Measurements from ENCODE around the gene MIF4GD. TPM values are rescaled to one million over a fixed set of nuclear protein-coding genes. Genes with fewer than 3 reads are reported as not detected.

Gene MIF4GD
- total RNA-seq, 1 donor from 2014 or later = 5.0 TPM

GRCh38 chr17:75231741-75232464, 39.1 kb downstream of the MIF4GD start:
- H3K9me3 Mint-ChIP-seq (ENCODE audit: unreplicated experiment) = no peaks in the 10 kb centered on the region
- H3K27ac Mint-ChIP-seq (ENCODE audit: unreplicated experiment) = no peak overlapping the region
- peaks cover 22% of the 10 kb centered on the region for H3K36me3 Mint-ChIP-seq (ENCODE audit: low read depth, unreplicated experiment)

GRCh38 chr17:75231071-75231470, 40.0 kb downstream of the MIF4GD start:
- no peaks in the 10 kb centered on the region for H3K4me1 ChIP-seq (ENCODE audit: insufficient read depth, low read length)
- peaks cover 4% of the 10 kb centered on the region for H3K79me2 ChIP-seq (ENCODE audit: insufficient read depth, low read length)
- H3K4me1 Mint-ChIP-seq (ENCODE audit: low read depth, unreplicated experiment) = no peaks in the 10 kb centered on the region
- no peak overlapping the region for H3K27ac ChIP-seq (ENCODE audit: low read depth, low read length)
- peaks cover 21% of the 10 kb centered on the region for H4K20me1 ChIP-seq (ENCODE audit: insufficient read depth, low read length)
- no peaks in the 10 kb centered on the region for H3K27me3 ChIP-seq (ENCODE audit: insufficient read depth, low read length)
- no peak overlapping the region for H3K4me2 ChIP-seq (ENCODE audit: low read length)
- no peak overlapping the region for H2AFZ ChIP-seq (ENCODE audit: low read depth, low read length)
- H3K9me3 Mint-ChIP-seq (ENCODE audit: unreplicated experiment) = no peaks in the 10 kb centered on the region
- TF ChIP-seq EZH2 (IDR thresholded peaks at IDR 0.05; ENCODE audit: insufficient read depth, low read length) (no peak), CTCF (IDR thresholded peaks at IDR 0.05; ENCODE audit: insufficient read depth, low read depth, low read length) (no peak)
- no peak overlapping the region for H3K4me3 ChIP-seq (ENCODE audit: insufficient read depth, low read depth, low read length)
- no peak overlapping the region for H3K4me3 Mint-ChIP-seq (ENCODE audit: unreplicated experiment)
- H3K27ac Mint-ChIP-seq (ENCODE audit: unreplicated experiment) = no peak overlapping the region
- peaks cover 20% of the 10 kb centered on the region for H3K36me3 Mint-ChIP-seq (ENCODE audit: low read depth, unreplicated experiment)
- FAIRE-seq = no peak
- no peaks in the 10 kb centered on the region for H3K27me3 Mint-ChIP-seq (ENCODE audit: low read depth, unreplicated experiment)
- DNase-seq (ENCODE audit: low read depth) = no peak
- H3K9me3 ChIP-seq (ENCODE audit: insufficient read depth, low read depth, low read length) = no peaks in the 10 kb centered on the region
- H3K36me3 ChIP-seq (ENCODE audit: insufficient read depth, low read length) = peaks cover 56% of the 10 kb centered on the region
- no peak overlapping the region for H3K9ac ChIP-seq (ENCODE audit: low read length)

More at GRCh38 chr17:75231741-75232464, 39.1 kb downstream of the MIF4GD start:
- peaks cover 21% of the 10 kb centered on the region for H4K20me1 ChIP-seq (ENCODE audit: insufficient read depth, low read length)
- no peak for TF ChIP-seq CTCF (IDR thresholded peaks at IDR 0.05; ENCODE audit: insufficient read depth, low read depth, low read length)
- no peak for TF ChIP-seq EZH2 (IDR thresholded peaks at IDR 0.05; ENCODE audit: insufficient read depth, low read length)
- peaks cover 4% of the 10 kb centered on the region for H3K79me2 ChIP-seq (ENCODE audit: insufficient read depth, low read length)
- DNase-seq (ENCODE audit: low read depth) (no peak), FAIRE-seq (no peak)
- H3K4me1 ChIP-seq (ENCODE audit: insufficient read depth, low read length) = no peaks in the 10 kb centered on the region
- no peaks in the 10 kb centered on the region for H3K4me1 Mint-ChIP-seq (ENCODE audit: low read depth, unreplicated experiment)
- H3K4me2 ChIP-seq (ENCODE audit: low read length) = no peak overlapping the region
- no peak overlapping the region for H3K27ac ChIP-seq (ENCODE audit: low read depth, low read length)
- no peaks in the 10 kb centered on the region for H3K27me3 ChIP-seq (ENCODE audit: insufficient read depth, low read length)
- H3K4me3 ChIP-seq (ENCODE audit: insufficient read depth, low read depth, low read length) = no peak overlapping the region
- peaks cover 55% of the 10 kb centered on the region for H3K36me3 ChIP-seq (ENCODE audit: insufficient read depth, low read length)
- no peak overlapping the region for H3K4me3 Mint-ChIP-seq (ENCODE audit: unreplicated experiment)
- no peaks in the 10 kb centered on the region for H3K27me3 Mint-ChIP-seq (ENCODE audit: low read depth, unreplicated experiment)
- no peak overlapping the region for H2AFZ ChIP-seq (ENCODE audit: low read depth, low read length)
- no peak overlapping the region for H3K9ac ChIP-seq (ENCODE audit: low read length)
- no peaks in the 10 kb centered on the region for H3K9me3 ChIP-seq (ENCODE audit: insufficient read depth, low read depth, low read length)

GRCh38 chr17:75228847-75229246, 42.2 kb downstream of the MIF4GD start:
- Histone ChIP-seq H3K9me3 (ENCODE audit: insufficient read depth, low read depth, low read length) (no peaks in the 10 kb centered on the region), H3K4me2 (ENCODE audit: low read length) (no peak overlapping the region), H3K27ac (ENCODE audit: low read depth, low read length) (no peak overlapping the region), H3K79me2 (ENCODE audit: insufficient read depth, low read length) (peaks cover 4% of the 10 kb centered on the region), H3K4me3 (ENCODE audit: insufficient read depth, low read depth, low read length) (no peak overlapping the region), H3K4me1 (ENCODE audit: insufficient read depth, low read length) (no peaks in the 10 kb centered on the region), H3K27me3 (ENCODE audit: insufficient read depth, low read length) (no peaks in the 10 kb centered on the region), H2AFZ (ENCODE audit: low read depth, low read length) (no peak overlapping the region), H3K9ac (ENCODE audit: low read length) (no peak overlapping the region), H3K36me3 (ENCODE audit: insufficient read depth, low read length) (peaks cover 57% of the 10 kb centered on the region), H4K20me1 (ENCODE audit: insufficient read depth, low read length) (peaks cover 21% of the 10 kb centered on the region)
- H3K9me3 Mint-ChIP-seq (ENCODE audit: unreplicated experiment) = no peaks in the 10 kb centered on the region
- FAIRE-seq = no peak
- DNase-seq (ENCODE audit: low read depth) = no peak
- H3K36me3 Mint-ChIP-seq (ENCODE audit: low read depth, unreplicated experiment) = peaks cover 19% of the 10 kb centered on the region
- no peak overlapping the region for H3K4me3 Mint-ChIP-seq (ENCODE audit: unreplicated experiment)
- H3K4me1 Mint-ChIP-seq (ENCODE audit: low read depth, unreplicated experiment) = no peaks in the 10 kb centered on the region
- no peak overlapping the region for H3K27ac Mint-ChIP-seq (ENCODE audit: unreplicated experiment)
- H3K27me3 Mint-ChIP-seq (ENCODE audit: low read depth, unreplicated experiment) = no peaks in the 10 kb centered on the region
- TF ChIP-seq EZH2 (IDR thresholded peaks at IDR 0.05; ENCODE audit: insufficient read depth, low read length) = no peak
- TF ChIP-seq CTCF (IDR thresholded peaks at IDR 0.05; ENCODE audit: insufficient read depth, low read depth, low read length) = no peak
